ENCODE measurements around the gene MEF2B.

MEF2B gene

GRCh38 chr19:19204181-19204580 is 34.1 kb upstream of the MEF2B start:
- TF ChIP-seq CTCF (conservative IDR thresholded peaks at IDR 0.05; ENCODE audit: low read length) = no peak
- no peak overlapping the region for H3K4me3 ChIP-seq (ENCODE audit: low read length)
- DNase-seq (ENCODE audit: low read depth) = no peak

- peak; percentile 84 for DNase-seq (ENCODE audit: low read depth)
- TF ChIP-seq CTCF (conservative IDR thresholded peaks at IDR 0.05; ENCODE audit: low read length) = no peak
- peak within 1 kb of the TSS; percentile 78 for H3K4me3 ChIP-seq (ENCODE audit: low read length)
These were observed 33.2 kb upstream of the MEF2B start, which contains the start of gene NR2C2AP for GRCh38 chr19:19203012-19203856. TSS of gene NR2C2AP (minus strand) at chr19:19203414. CDS start at chr19:19203060, 354 bp downstream.

- peak overlapping the region; percentile 78 for H3K4me3 ChIP-seq (ENCODE audit: low read length)
- no peak for TF ChIP-seq CTCF (conservative IDR thresholded peaks at IDR 0.05; ENCODE audit: low read length)
- no peak for DNase-seq (ENCODE audit: low read depth)
These were observed 32.6 kb upstream of the MEF2B start for GRCh38 chr19:19202707-19203011.

GRCh38 chr19:19201697-19202630 is 31.9 kb upstream of the MEF2B start:
- no peak for TF ChIP-seq CTCF (conservative IDR thresholded peaks at IDR 0.05; ENCODE audit: low read length)
- no peak for DNase-seq (ENCODE audit: low read depth)
- H3K4me3 ChIP-seq (ENCODE audit: low read length) = peak overlapping the region; percentile 78

GRCh38 chr19:19193926-19194325 is 23.9 kb upstream of the MEF2B start:
- DNase-seq (ENCODE audit: low read depth) = no peak
- peak overlapping the region; percentile 99; the same call in 1 of the 2 replicates for H3K4me3 ChIP-seq (ENCODE audit: low read length)
- TF ChIP-seq CTCF (conservative IDR thresholded peaks at IDR 0.05; ENCODE audit: low read length) = no peak

- DNase-seq (ENCODE audit: low read depth) = no peak
- no peak for TF ChIP-seq CTCF (conservative IDR thresholded peaks at IDR 0.05; ENCODE audit: low read length)
These were observed 22.9 kb upstream of the MEF2B start for GRCh38 chr19:19192910-19193423.

More at GRCh38 chr19:19192910-19193423, 22.9 kb upstream of the MEF2B start:
- H3K4me3 ChIP-seq (ENCODE audit: low read length) = peak overlapping the region; percentile 99
